IMR-90 (cell line): Measurements from ENCODE around the gene ITGB4.

ENCODE experiments used
- BHLHE40 ChIP-seq: fragments of 150-350 bp; IDR thresholded peaks from 2 replicates; pipeline ENCODE4 v1.6.1; 2016; ENCODE audit warnings: mild to moderate bottlenecking, low read depth, low read length
- CEBPB ChIP-seq: IDR thresholded peaks from 2 replicates; pipeline ENCODE4 v1.6.1; 2012; ENCODE audit warnings: low read depth, low read length, improper control_type of control experiment
- CHD1 ChIP-seq: IDR thresholded peaks from 2 replicates; pipeline ENCODE4 v1.6.1; 2012; ENCODE audit warnings: low read depth, low read length, improper control_type of control experiment
- CTCF ChIP-seq: conservative IDR thresholded peaks from 2 replicates; pipeline ENCODE4 v1.5.1; 2012; ENCODE audit warnings: mild to moderate bottlenecking, low read depth, low read length, improper control_type of control experiment
- ELK1 ChIP-seq: fragments of 150-350 bp; IDR thresholded peaks from 2 replicates; pipeline ENCODE4 v1.6.1; 2016; ENCODE audit warnings: low read depth, mild to moderate bottlenecking, low read length, moderate library complexity, borderline replicate concordance
- FOS ChIP-seq: fragments of 150-350 bp; IDR thresholded peaks from 2 replicates; pipeline ENCODE4 v1.6.1; 2016; ENCODE audit warnings: low read depth, low read length
- MAFK ChIP-seq: IDR thresholded peaks from 2 replicates; pipeline ENCODE4 v1.6.1; 2012; ENCODE audit warnings: low read depth, low read length, improper control_type of control experiment
- MXI1 ChIP-seq: IDR thresholded peaks from 2 replicates; pipeline ENCODE4 v1.6.1; 2012; ENCODE audit warnings: low read depth, mild to moderate bottlenecking, low read length, moderate library complexity, borderline replicate concordance
- NFE2L2 ChIP-seq: fragments of 150-350 bp; IDR thresholded peaks from 2 replicates; pipeline ENCODE4 v1.6.1; 2016; ENCODE audit warnings: low read depth, mild to moderate bottlenecking, low read length
- POLR2A ChIP-seq: IDR thresholded peaks from 2 replicates; pipeline ENCODE4 v1.6.1; 2012; ENCODE audit warnings: mild to moderate bottlenecking, low read depth, low read length
- RAD21 ChIP-seq: IDR thresholded peaks from 2 replicates; pipeline ENCODE4 v1.6.1; 2012; ENCODE audit warnings: low read length, improper control_type of control experiment
- RFX5 ChIP-seq: IDR thresholded peaks from 2 replicates; pipeline ENCODE4 v1.8.0; 2012; ENCODE audit warnings: low read depth, mild to moderate bottlenecking, low read length, moderate library complexity
- SMC3 ChIP-seq: fragments of 150-350 bp; IDR thresholded peaks from 2 replicates; pipeline ENCODE4 v1.6.1; 2016; ENCODE audit warnings: low read depth, mild to moderate bottlenecking, antibody characterized with exemption, low read length, moderate library complexity

GRCh38 chr17:75738218-75738802 lies 17.1 kb downstream of the ITGB4 start:
- no peak for TF ChIP-seq CTCF
- TF ChIP-seq ELK1 = no peak
- no peak for TF ChIP-seq BHLHE40
- no peak for TF ChIP-seq POLR2A
- TF ChIP-seq CHD1 = no peak
- no peak for TF ChIP-seq FOS
- TF ChIP-seq RAD21 = no peak
- TF ChIP-seq MAFK = no peak
- TF ChIP-seq CEBPB = no peak
- TF ChIP-seq NFE2L2 = 0 out of 2 replicates have a peak, but pooled peaks have one; percentile 12
- no peak for TF ChIP-seq RFX5
- TF ChIP-seq SMC3 = no peak
- TF ChIP-seq MXI1 = no peak
